ENCODE results near the gene EARS2.
A peak's percentile ranks its signal among the peaks of the same experiment; 100 is the strongest.

Gene EARS2

DNA sequence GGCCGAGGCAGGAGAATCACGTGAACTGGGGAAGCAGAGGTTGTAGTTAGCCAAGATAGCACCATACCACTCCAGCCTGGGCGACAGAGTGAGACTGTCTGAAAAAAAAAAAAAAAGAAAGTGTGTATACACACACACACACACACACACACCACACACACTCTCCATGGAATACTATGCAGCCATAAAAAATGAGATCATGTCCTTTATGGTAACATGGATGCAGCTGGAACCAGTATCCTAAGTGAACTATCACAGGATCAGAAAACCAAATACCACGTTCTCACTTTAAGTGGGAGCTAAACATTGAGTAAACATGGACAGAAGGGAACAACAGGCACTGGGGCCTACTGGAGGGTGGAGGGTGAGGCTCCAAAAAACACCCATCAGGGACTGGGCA lies 22.2 kb upstream of the EARS2 start:
- no peaks in the 10 kb centered on the region for H3K27me3 ChIP-seq (ENCODE audit: insufficient read depth, low read depth, severe bottlenecking)
- no peaks in the 10 kb centered on the region for H3K9me3 ChIP-seq (ENCODE audit: severe bottlenecking)
- no peak overlapping the region for H3K4me3 ChIP-seq (ENCODE audit: low read depth, low read length)
- TF ChIP-seq CTCF (IDR thresholded peaks at IDR 0.05; ENCODE audit: low read depth, low read length) = no peak
- no peak for DNase-seq
- peaks cover 52% of the 10 kb centered on the region for H3K36me3 ChIP-seq
- H3K27ac ChIP-seq = no peak overlapping the region

- no peak for TF ChIP-seq CTCF (IDR thresholded peaks at IDR 0.05; ENCODE audit: low read depth, low read length)
- DNase-seq = no peak
- no peak overlapping the region for H3K27ac ChIP-seq
- H3K9me3 ChIP-seq (ENCODE audit: severe bottlenecking) = no peaks in the 10 kb centered on the region
- no peaks in the 10 kb centered on the region for H3K27me3 ChIP-seq (ENCODE audit: insufficient read depth, low read depth, severe bottlenecking)
- H3K4me3 ChIP-seq (ENCODE audit: low read depth, low read length) = no peak overlapping the region
- H3K36me3 ChIP-seq = peaks cover 55% of the 10 kb centered on the region
Measured at GRCh38 chr16:23578101-23578830, 21.1 kb upstream of the EARS2 start.

DNA sequence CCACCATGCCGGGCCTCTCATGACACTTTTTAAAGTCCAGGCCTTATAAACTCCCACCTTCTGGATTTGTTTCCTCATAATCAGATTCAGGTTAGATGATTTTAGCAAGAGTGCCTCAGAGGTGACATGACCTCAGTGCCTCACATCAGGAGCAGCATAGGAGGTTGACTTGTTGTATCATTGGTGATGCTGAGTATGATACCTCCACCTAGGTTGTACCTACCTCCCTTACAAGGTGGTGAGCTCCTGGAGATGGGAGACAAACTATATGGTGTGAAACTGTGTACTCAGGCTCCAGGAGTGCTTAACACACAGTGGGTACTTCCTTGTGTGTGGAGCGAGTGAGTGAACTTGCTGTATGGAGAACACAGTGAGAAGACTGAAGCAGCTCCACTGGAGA lies 20.3 kb upstream of the EARS2 start:
- no peak overlapping the region for H3K4me3 ChIP-seq (ENCODE audit: low read depth, low read length)
- no peaks in the 10 kb centered on the region for H3K27me3 ChIP-seq (ENCODE audit: insufficient read depth, low read depth, severe bottlenecking)
- DNase-seq = no peak
- H3K9me3 ChIP-seq (ENCODE audit: severe bottlenecking) = no peaks in the 10 kb centered on the region
- peaks cover 60% of the 10 kb centered on the region for H3K36me3 ChIP-seq
- H3K27ac ChIP-seq = no peak overlapping the region
- TF ChIP-seq CTCF (IDR thresholded peaks at IDR 0.05; ENCODE audit: low read depth, low read length) = no peak

GRCh38 chr16:23575834-23576233 lies 18.7 kb upstream of the EARS2 start:
- H3K27me3 ChIP-seq (ENCODE audit: insufficient read depth, low read depth, severe bottlenecking) = no peaks in the 10 kb centered on the region
- no peak overlapping the region for H3K4me3 ChIP-seq (ENCODE audit: low read depth, low read length)
- H3K36me3 ChIP-seq = peaks cover 61% of the 10 kb centered on the region
- DNase-seq = no peak
- no peak overlapping the region for H3K27ac ChIP-seq
- 0 out of 2 replicates have a peak, but pooled peaks have one; percentile 4 for TF ChIP-seq CTCF (IDR thresholded peaks at IDR 0.05; ENCODE audit: low read depth, low read length)
- no peaks in the 10 kb centered on the region for H3K9me3 ChIP-seq (ENCODE audit: severe bottlenecking)

DNA sequence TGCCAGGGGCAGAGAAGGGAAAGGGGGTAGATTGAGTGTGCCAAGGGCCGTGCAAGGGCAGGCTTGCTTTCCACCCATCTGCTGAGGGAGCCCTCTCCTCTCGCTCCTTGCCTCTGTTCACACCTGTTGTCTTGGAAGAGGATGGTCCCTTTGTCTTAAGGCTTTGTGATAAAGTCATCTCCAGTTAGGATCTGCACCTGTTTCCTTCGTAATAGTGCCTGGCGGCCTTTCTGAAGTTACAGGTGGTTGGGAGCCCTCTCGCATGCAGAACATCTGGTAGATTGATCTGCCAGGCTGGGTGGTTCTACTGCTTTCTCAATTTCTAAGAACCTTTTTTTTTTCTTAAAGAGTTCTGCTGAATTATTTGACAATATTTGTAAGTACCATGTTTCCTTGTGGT lies 16.7 kb upstream of the EARS2 start:
- Histone ChIP-seq H3K27ac (no peak overlapping the region), H3K9me3 (ENCODE audit: severe bottlenecking) (no peaks in the 10 kb centered on the region), H3K36me3 (peaks cover 58% of the 10 kb centered on the region), H3K4me3 (ENCODE audit: low read depth, low read length) (no peak overlapping the region), H3K27me3 (ENCODE audit: insufficient read depth, low read depth, severe bottlenecking) (no peaks in the 10 kb centered on the region)
- DNase-seq = no peak
- TF ChIP-seq CTCF (IDR thresholded peaks at IDR 0.05; ENCODE audit: low read depth, low read length) = no peak

DNA sequence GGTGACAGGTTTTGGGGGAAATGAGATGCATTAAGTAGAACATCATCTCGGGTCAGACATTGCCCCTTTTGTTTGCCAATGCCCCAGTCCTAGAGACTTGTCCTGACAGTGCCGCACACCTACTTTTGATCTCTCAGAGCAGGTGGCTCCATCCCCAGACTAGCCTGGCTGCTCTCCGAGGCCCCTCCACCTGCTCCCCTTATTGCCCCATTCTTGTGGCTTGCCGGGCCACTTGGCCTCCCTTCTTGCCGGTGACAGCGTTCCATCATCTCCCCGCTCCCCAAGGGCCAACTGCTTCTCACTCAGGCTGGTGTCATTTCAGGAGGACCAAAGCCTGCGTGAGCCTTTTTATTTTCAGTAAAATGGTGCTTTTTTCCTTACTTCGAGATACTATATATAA lies 15.2 kb upstream of the EARS2 start:
- Histone ChIP-seq H3K27me3 (ENCODE audit: insufficient read depth, low read depth, severe bottlenecking) (no peaks in the 10 kb centered on the region), H3K9me3 (ENCODE audit: severe bottlenecking) (no peaks in the 10 kb centered on the region), H3K36me3 (peaks cover 60% of the 10 kb centered on the region), H3K4me3 (ENCODE audit: low read depth, low read length) (no peak overlapping the region), H3K27ac (no peak overlapping the region)
- no peak for TF ChIP-seq CTCF (IDR thresholded peaks at IDR 0.05; ENCODE audit: low read depth, low read length)
- DNase-seq = no peak

All from WERI-Rb-1 (cell line).